ENCODE results near the gene AGPS.

The AGPS gene

GRCh38 chr2:177554365-177554764 is 161.8 kb downstream of the AGPS start:
- Histone ChIP-seq H3K9me2 (replicated peaks; ENCODE audit: control insufficient read depth, low read length) (no peaks in the 10 kb centered on the region), H4K20me1 (ENCODE audit: control insufficient read depth, insufficient read depth, low read depth, low read length) (no peaks in the 10 kb centered on the region), H3K4me2 (ENCODE audit: low read length) (no peak overlapping the region), H3K4me1 (ENCODE audit: control insufficient read depth, low read length) (peaks cover 14% of the 10 kb centered on the region), H3K27me3 (ENCODE audit: control insufficient read depth, low read length) (no peaks in the 10 kb centered on the region), H3K36me3 (ENCODE audit: control insufficient read depth, low read length) (no peaks in the 10 kb centered on the region; the same call in 1 of the 2 replicates), H3K4me3 (ENCODE audit: low read length) (no peak overlapping the region), H3K79me2 (ENCODE audit: control insufficient read depth, low read length) (no peaks in the 10 kb centered on the region), H3K9me3 (ENCODE audit: control insufficient read depth, insufficient read depth, low read length) (peaks cover 3% of the 10 kb centered on the region; the same call in 1 of the 2 replicates), H3K27ac (ENCODE audit: low read depth, low read length) (no peak overlapping the region), H3F3A (ENCODE audit: control insufficient read depth, insufficient read depth) (no peaks in the 10 kb centered on the region)
- no peak for TF ChIP-seq EZH2phosphoT487 (IDR thresholded peaks at IDR 0.05; ENCODE audit: borderline replicate concordance, low read length)
- no peak for TF ChIP-seq CTCF (IDR thresholded peaks at IDR 0.05; ENCODE audit: low read depth, low read length, poor library complexity, severe bottlenecking)

DNA sequence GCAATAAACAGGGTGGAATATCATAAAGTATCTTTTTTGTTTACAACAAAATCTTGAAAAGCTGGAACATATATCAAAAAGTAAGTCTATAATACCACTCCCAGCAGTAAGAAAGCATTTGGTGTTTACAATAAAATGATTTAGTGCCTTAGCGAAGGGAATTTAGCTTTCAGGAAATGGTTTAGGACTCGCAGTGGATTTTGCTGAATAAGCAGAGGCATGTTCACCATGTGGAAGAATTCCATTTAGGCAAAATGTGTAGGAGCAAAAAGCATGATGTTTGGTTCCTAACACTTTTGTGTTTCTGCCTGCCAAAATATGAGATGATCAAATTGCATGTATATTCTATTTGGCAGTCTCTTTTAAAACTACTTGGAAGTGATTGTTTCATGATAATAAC is 163.6 kb downstream of the AGPS start:
- no peak overlapping the region for H3K4me3 ChIP-seq (ENCODE audit: low read length)
- no peaks in the 10 kb centered on the region for H4K20me1 ChIP-seq (ENCODE audit: control insufficient read depth, insufficient read depth, low read depth, low read length)
- no peaks in the 10 kb centered on the region for H3K79me2 ChIP-seq (ENCODE audit: control insufficient read depth, low read length)
- no peaks in the 10 kb centered on the region for H3K9me2 ChIP-seq (replicated peaks; ENCODE audit: control insufficient read depth, low read length)
- H3K4me2 ChIP-seq (ENCODE audit: low read length): no peak overlapping the region
- H3K27ac ChIP-seq (ENCODE audit: low read depth, low read length): no peak overlapping the region
- H3K4me1 ChIP-seq (ENCODE audit: control insufficient read depth, low read length): peaks cover 14% of the 10 kb centered on the region
- no peaks in the 10 kb centered on the region for H3F3A ChIP-seq (ENCODE audit: control insufficient read depth, insufficient read depth)
- H3K9me3 ChIP-seq (ENCODE audit: control insufficient read depth, insufficient read depth, low read length): peaks cover 3% of the 10 kb centered on the region; the same call in 1 of the 2 replicates
- TF ChIP-seq CTCF (IDR thresholded peaks at IDR 0.05; ENCODE audit: low read depth, low read length, poor library complexity, severe bottlenecking): no peak
- no peaks in the 10 kb centered on the region; the same call in 1 of the 2 replicates for H3K36me3 ChIP-seq (ENCODE audit: control insufficient read depth, low read length)
- H3K27me3 ChIP-seq (ENCODE audit: control insufficient read depth, low read length): no peaks in the 10 kb centered on the region

DNA sequence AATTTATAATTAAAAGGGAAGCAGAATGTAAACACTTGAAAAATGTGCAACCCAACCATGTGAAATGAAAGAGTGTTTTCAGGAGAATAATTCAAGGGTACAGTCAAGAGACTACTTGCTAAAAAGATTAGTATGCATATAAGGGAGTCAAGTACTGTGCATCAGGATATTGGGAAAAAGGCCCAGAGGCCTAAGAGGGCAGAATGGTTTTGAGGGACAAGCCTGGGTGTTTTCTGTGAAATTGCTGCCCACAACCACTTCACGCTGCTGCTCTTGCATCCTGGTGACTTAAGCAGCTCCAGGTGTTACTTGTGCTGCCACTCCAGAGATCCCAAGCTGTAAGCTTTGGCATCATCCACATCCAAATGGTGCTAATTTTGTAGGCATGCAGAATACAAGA is 165.2 kb downstream of the AGPS start:
- Histone ChIP-seq H3K4me1 (ENCODE audit: control insufficient read depth, low read length) (peaks cover 8% of the 10 kb centered on the region), H3F3A (ENCODE audit: control insufficient read depth, insufficient read depth) (no peaks in the 10 kb centered on the region), H3K27ac (ENCODE audit: low read depth, low read length) (no peak overlapping the region), H3K79me2 (ENCODE audit: control insufficient read depth, low read length) (no peaks in the 10 kb centered on the region), H3K4me2 (ENCODE audit: low read length) (no peak overlapping the region), H3K27me3 (ENCODE audit: control insufficient read depth, low read length) (no peaks in the 10 kb centered on the region), H3K4me3 (ENCODE audit: low read length) (no peak overlapping the region), H3K9me2 (replicated peaks; ENCODE audit: control insufficient read depth, low read length) (no peaks in the 10 kb centered on the region), H3K36me3 (ENCODE audit: control insufficient read depth, low read length) (no peaks in the 10 kb centered on the region; the same call in 1 of the 2 replicates), H4K20me1 (ENCODE audit: control insufficient read depth, insufficient read depth, low read depth, low read length) (no peaks in the 10 kb centered on the region), H3K9me3 (ENCODE audit: control insufficient read depth, insufficient read depth, low read length) (0 out of 2 replicates have a peak, but pooled peaks cover 3% of the 10 kb centered on the region)
- TF ChIP-seq CTCF (IDR thresholded peaks at IDR 0.05; ENCODE audit: low read depth, low read length, poor library complexity, severe bottlenecking) (no peak), EZH2phosphoT487 (IDR thresholded peaks at IDR 0.05; ENCODE audit: borderline replicate concordance, low read length) (no peak)
